H9 (cell line): Measurements from ENCODE around the gene TMEM255A. TPM values are rescaled to one million over a fixed set of nuclear protein-coding genes. Genes with fewer than 3 reads are reported as not detected.

Source experiments
- DNase-seq: peaks from one replicate; pipeline ENCODE4 v3.0.0-alpha.2; 2017
- H2AFZ ChIP-seq: one replicate; pipeline ENCODE4 v1.6.1; 2013; ENCODE audit warnings: mild to moderate bottlenecking, low read length, control low read depth, moderate library complexity
- H2AK5ac ChIP-seq: 2 replicates; pipeline ENCODE4 v1.6.1; 2013; ENCODE audit warnings: low read length, control low read depth, mixed read lengths; ENCODE audit not compliant: insufficient read length
- H2BK120ac ChIP-seq: one replicate; pipeline ENCODE4 v1.6.1; 2013; ENCODE audit warnings: low read depth, mild to moderate bottlenecking, low read length, control low read depth, inconsistent platforms; ENCODE audit not compliant: poor library complexity, severe bottlenecking
- H2BK12ac ChIP-seq: 2 replicates; pipeline ENCODE4 v1.6.1; 2013; ENCODE audit warnings: low read length, control low read depth, mixed read lengths, low read depth; ENCODE audit not compliant: insufficient read length
- H2BK15ac ChIP-seq: 2 replicates; pipeline ENCODE4 v1.6.1; 2013; ENCODE audit warnings: low read depth, low read length, control low read depth
- H2BK20ac ChIP-seq: one replicate; pipeline ENCODE4 v1.6.1; 2013; ENCODE audit warnings: low read depth, mild to moderate bottlenecking, low read length, control low read depth, inconsistent platforms; ENCODE audit not compliant: poor library complexity, severe bottlenecking
- H2BK5ac ChIP-seq: 2 replicates; pipeline ENCODE4 v1.6.1; 2013; ENCODE audit warnings: low read length, control low read depth, mixed read lengths; ENCODE audit not compliant: insufficient read length
- H3K14ac ChIP-seq: 2 replicates; pipeline ENCODE4 v1.6.1; 2013; ENCODE audit warnings: low read length, control low read depth; ENCODE audit not compliant: insufficient read depth
- H3K18ac ChIP-seq: 2 replicates; pipeline ENCODE4 v1.6.1; 2013; ENCODE audit warnings: low read depth, mild to moderate bottlenecking, mixed read lengths, low read length, control low read depth; ENCODE audit not compliant: insufficient read length
- H3K23ac ChIP-seq: 2 replicates; pipeline ENCODE4 v1.6.1; 2013; ENCODE audit warnings: low read length, control low read depth, mixed read lengths, low read depth; ENCODE audit not compliant: insufficient read length
- H3K23me2 ChIP-seq: 2 replicates; pipeline ENCODE4 v1.6.1; 2013; ENCODE audit warnings: low read depth, mild to moderate bottlenecking, mixed read lengths, low read length, control low read depth; ENCODE audit not compliant: insufficient read length, poor library complexity, severe bottlenecking
- H3K27ac ChIP-seq: 2 replicates; pipeline ENCODE4 v1.5.1; 2013; ENCODE audit warnings: low read length, control low read depth, mixed read lengths, low read depth; ENCODE audit not compliant: insufficient read length
- H3K27me3 ChIP-seq: 2 replicates; pipeline ENCODE4 v1.6.1; 2013; ENCODE audit warnings: low read length, control low read depth, inconsistent platforms; ENCODE audit not compliant: insufficient read depth
- H3K4ac ChIP-seq: 2 replicates; pipeline ENCODE4 v1.6.1; 2013; ENCODE audit warnings: low read depth, mild to moderate bottlenecking, control low read depth, inconsistent platforms, low read length, moderate library complexity
- H3K4me1 ChIP-seq: 2 replicates; pipeline ENCODE4 v1.6.1; 2013; ENCODE audit warnings: low read length, control low read depth, inconsistent platforms; ENCODE audit not compliant: insufficient read depth
- H3K4me2 ChIP-seq: 2 replicates; pipeline ENCODE4 v1.6.1; 2013; ENCODE audit warnings: low read length, control low read depth, mixed read lengths; ENCODE audit not compliant: insufficient read length, insufficient read depth
- H3K56ac ChIP-seq: 2 replicates; pipeline ENCODE4 v1.6.1; 2013; ENCODE audit warnings: low read depth, mild to moderate bottlenecking, mixed read lengths, low read length, control low read depth; ENCODE audit not compliant: insufficient read length
- H3K79me1 ChIP-seq: 2 replicates; pipeline ENCODE4 v1.6.1; 2013; ENCODE audit warnings: low read depth, mild to moderate bottlenecking, moderate library complexity, low read length, control low read depth, inconsistent platforms; ENCODE audit not compliant: insufficient read depth, poor library complexity, severe bottlenecking
- H3K79me2 ChIP-seq: 2 replicates; pipeline ENCODE4 v1.6.1; 2013; ENCODE audit warnings: low read length, control low read depth, inconsistent platforms; ENCODE audit not compliant: insufficient read depth
- H3K9ac ChIP-seq: 2 replicates; pipeline ENCODE4 v1.6.1; 2013; ENCODE audit warnings: low read length, control low read depth, mixed read lengths; ENCODE audit not compliant: insufficient read length; ENCODE audit errors: extremely low read depth
- H3K9me3 ChIP-seq: one replicate; pipeline ENCODE4 v1.6.1; 2013; ENCODE audit warnings: low read depth, low read length, inconsistent platforms; ENCODE audit not compliant: control insufficient read depth
- H3T11ph ChIP-seq: one replicate; pipeline ENCODE4 v1.6.1; 2013; ENCODE audit warnings: mild to moderate bottlenecking, low read length, control low read depth, inconsistent platforms
- H4K20me1 ChIP-seq: one replicate; pipeline ENCODE4 v1.6.1; 2013; ENCODE audit not compliant: control insufficient read depth, insufficient read length, insufficient read depth
- H4K5ac ChIP-seq: 2 replicates; pipeline ENCODE4 v1.6.1; 2013; ENCODE audit warnings: low read depth, mild to moderate bottlenecking, mixed read lengths, low read length, control low read depth; ENCODE audit not compliant: insufficient read length
- H4K8ac ChIP-seq: replicated peaks from 2 replicates; pipeline ENCODE4 v1.6.1; 2013; ENCODE audit warnings: low read length, control low read depth, mixed read lengths, low read depth; ENCODE audit not compliant: insufficient read length
- H4K91ac ChIP-seq: 2 replicates; pipeline ENCODE4 v1.6.1; 2013; ENCODE audit warnings: low read depth, mild to moderate bottlenecking, moderate library complexity, mixed read lengths, low read length, control low read depth; ENCODE audit not compliant: insufficient read length
- H3K27ac Mint-ChIP-seq, 3 experiments: 2 replicates in 2 of 3; 3 replicates in 1 of 3; pipeline ENCODE4 v1.8.0; 2020 to 2021; ENCODE audit warnings: mixed read lengths in 3 of 3, mild to moderate bottlenecking in 1 of 3, moderate library complexity in 1 of 3
- H3K27me3 Mint-ChIP-seq: 2 replicates; pipeline ENCODE4 v1.8.0; 2021; ENCODE audit warnings: low read depth, mild to moderate bottlenecking, moderate library complexity, mixed read lengths
- H3K36me3 Mint-ChIP-seq, 3 experiments: 2 replicates in 2 of 3; 3 replicates in 1 of 3; pipeline ENCODE4 v1.8.0; 2020 to 2021; ENCODE audit warnings: low read depth in 3 of 3, mixed read lengths in 3 of 3; ENCODE audit not compliant: insufficient read depth in 1 of 3
- H3K4me1 Mint-ChIP-seq, 2 experiments: 2 replicates each; pipeline ENCODE4 v1.8.0; 2020; ENCODE audit warnings: mixed read lengths in 2 of 2
- H3K4me3 Mint-ChIP-seq, 2 experiments: 2 replicates in 1 of 2; 3 replicates in 1 of 2; pipeline ENCODE4 v1.8.0; 2020 to 2021; ENCODE audit warnings: mild to moderate bottlenecking in 2 of 2, mixed read lengths in 2 of 2, moderate library complexity in 1 of 2
- H3K9me3 Mint-ChIP-seq, 2 experiments: 2 replicates in 1 of 2; 3 replicates in 1 of 2; pipeline ENCODE4 v1.8.0; 2020; ENCODE audit warnings: mild to moderate bottlenecking in 2 of 2, mixed read lengths in 2 of 2, moderate library complexity in 1 of 2
- CTCF ChIP-seq: fragments of 200-600 bp; sonication (generic); conservative IDR thresholded peaks from 3 replicates; pipeline ENCODE4 v1.8.0; 2021; ENCODE audit warnings: antibody characterized with exemption, mild to moderate bottlenecking
- WGBS: extraction: QIAGEN DNeasy Blood & Tissue Kit; methylation state at CpG from one replicate; pipeline ENCODE4 v1.1.7; 2013; ENCODE audit warnings: missing lambda C conversion rate, low lambda C conversion rate, mixed read lengths; ENCODE audit not compliant: insufficient read length; ENCODE audit errors: extremely low coverage; 5-methylcytosine and 5-hydroxymethylcytosine counted together
- total RNA-seq: library from RNA; stranded (reverse); gene quantifications from 2 replicates; pipeline ENCODE4 v1.2.1, GENCODE V29; 2021

TMEM255A gene
- total RNA-seq, 1 experiment from 2014 or later: 0.77 TPM

- H3K27ac Mint-ChIP-seq: no peak overlapping the region
- Histone ChIP-seq H2AK5ac (no peak overlapping the region), H3K56ac (no peak overlapping the region), H2AFZ (no peak overlapping the region), H3K14ac (no peak overlapping the region), H3K4ac (no peak overlapping the region), H3T11ph (no peak overlapping the region), H3K4me2 (no peak overlapping the region), H3K9ac (no peak overlapping the region), H2BK15ac (no peak overlapping the region), H4K91ac (no peak overlapping the region), H3K18ac (no peak overlapping the region), H3K23ac (no peak overlapping the region), H3K23me2 (no peaks in the 10 kb centered on the region), H3K79me2 (no peaks in the 10 kb centered on the region), H3K27me3 (no peaks in the 10 kb centered on the region; the same call in 1 of the 2 replicates), H4K5ac (no peak overlapping the region), H2BK12ac (no peak overlapping the region), H2BK120ac (no peak overlapping the region), H3K9me3 (peaks cover 66% of the 10 kb centered on the region), H3K27ac (no peak overlapping the region), H2BK20ac (no peak overlapping the region), H2BK5ac (no peak overlapping the region), H4K8ac (no peak overlapping the region), H3K4me1 (no peaks in the 10 kb centered on the region), H4K20me1 (no peaks in the 10 kb centered on the region), H3K79me1 (no peaks in the 10 kb centered on the region)
- peaks cover 9% of the 10 kb centered on the region for H3K27me3 Mint-ChIP-seq
- H3K36me3 Mint-ChIP-seq: no peaks in the 10 kb centered on the region; a peak in 3 of 7 replicates
- DNase-seq: no peak
- no CpG with 5 or more reads among the region's 3 CpGs for WGBS
- no peak overlapping the region for H3K4me3 Mint-ChIP-seq
- peaks cover 60 to 72% of the 10 kb centered on the region in 2 experiments for H3K9me3 Mint-ChIP-seq
- no peak for TF ChIP-seq CTCF
- H3K4me1 Mint-ChIP-seq: peaks cover 0 to 3% of the 10 kb centered on the region in 2 experiments; a peak in 1 of 4 replicates
These were observed 23.6 kb downstream of the TMEM255A start for GRCh38 chrX:120287513-120288112.
